A549 treated with ZK216348 at 1 μM for 4 hours (cell line): ENCODE measurements around the gene CHTOP. TPM values are rescaled to one million over a fixed set of nuclear protein-coding genes. Genes with fewer than 3 reads are reported as not detected.

Experiments
- total RNA-seq: library from RNA; stranded (reverse); fragments of 200-300 nt; extraction: Qiagen RNA extraction; gene quantifications from 5 replicates; pipeline ENCODE4 v1.2.3, GENCODE V29; 2022; ENCODE audit warnings: low read depth

CHTOP gene
- 66.8 to 83.3 TPM (median 79.6 TPM) in 5 replicates for total RNA-seq

GRCh38 chr1:153633754-153634665, at the start of gene CHTOP:
TSS of gene CHTOP (plus strand) at chr1:153634066. CDS start at chr1:153636589, 2,523 bp downstream.

GRCh38 chr1:153612755-153613331, 21.0 kb upstream of the CHTOP start, which contains the start of gene S100A16:
TSS of gene S100A16 (minus strand) at chr1:153613137. CDS start at chr1:153608151, 4,986 bp downstream.

GRCh38 chr1:153616144-153616916, 17.5 kb upstream of the CHTOP start, which contains the start of gene S100A14:
TSS of gene S100A14 (minus strand) at chr1:153616325. CDS start at chr1:153615858, 467 bp downstream.

GRCh38 chr1:153626904-153627714, 6.8 kb upstream of the CHTOP start, which contains the start of gene S100A13:
TSS of gene S100A13 (minus strand) at chr1:153627505. CDS start at chr1:153626472, 1,033 bp downstream.

GRCh38 chr1:153627715-153628626, 5.9 kb upstream of the CHTOP start, which contains the start of gene S100A1:
TSS of gene S100A1 (plus strand) at chr1:153628434. CDS start at chr1:153630522, 2,088 bp downstream.

GRCh38 chr1:153658400-153659174, 24.7 kb downstream of the CHTOP start, which contains the start of gene SNAPIN:
TSS of gene SNAPIN (plus strand) at chr1:153658703. CDS start at chr1:153658744, 41 bp downstream.

GRCh38 chr1:153670859-153671627, 37.2 kb downstream of the CHTOP start, which contains the start of gene ILF2:
TSS of gene ILF2 (minus strand) at chr1:153670993. CDS start at chr1:153670922, 71 bp downstream.

GRCh38 chr1:153678519-153679336, 44.9 kb downstream of the CHTOP start, which contains the start of gene NPR1:
TSS of gene NPR1 (plus strand) at chr1:153678688. CDS start at chr1:153679109, 421 bp downstream.

Other genes starting within 250 kb of the CHTOP start
- gene S100A8, start 243.0 kb upstream of the CHTOP start, total RNA-seq: not detected in 5 replicates
- gene S100A7A, start 217.5 kb upstream of the CHTOP start, total RNA-seq: not detected in 5 replicates
- not detected in 5 replicates for gene S100A7, start 173.4 kb upstream of the CHTOP start, total RNA-seq
- gene S100A6, start 98.1 kb upstream of the CHTOP start, total RNA-seq: 3,257 to 3,743 TPM (median 3,382 TPM) in 5 replicates
- 0.41 to 1.7 TPM (median 0.88 TPM) in 5 replicates for gene S100A5, start 93.1 kb upstream of the CHTOP start, total RNA-seq
- 1,529 to 1,824 TPM (median 1,687 TPM) in 5 replicates for gene S100A4, start 88.3 kb upstream of the CHTOP start, total RNA-seq
- gene S100A3, start 84.8 kb upstream of the CHTOP start, total RNA-seq: 86.7 to 117 TPM (median 103 TPM) in 5 replicates
- gene S100A2, start 68.2 kb upstream of the CHTOP start, total RNA-seq: 19.1 to 29.3 TPM (median 27.2 TPM) in 5 replicates
- gene S100A16, start 20.9 kb upstream of the CHTOP start, total RNA-seq: 374 to 526 TPM (median 478 TPM) in 5 replicates
- gene S100A14, start 17.7 kb upstream of the CHTOP start, total RNA-seq: 0.55 to 1.3 TPM (median 0.80 TPM) in 5 replicates
- gene S100A13, start 6.6 kb upstream of the CHTOP start, total RNA-seq: 158 to 174 TPM (median 170 TPM) in 5 replicates
- 0.55 to 0.96 TPM (median 0.83 TPM) in 3 of 5 replicates, not detected in the others for gene S100A1, start 5.6 kb upstream of the CHTOP start, total RNA-seq
- gene SNAPIN, start 24.6 kb downstream of the CHTOP start, total RNA-seq: 50.2 to 65.2 TPM (median 55.4 TPM) in 5 replicates
- 260 to 318 TPM (median 271 TPM) in 5 replicates for gene ILF2, start 36.9 kb downstream of the CHTOP start, total RNA-seq
- gene NPR1, start 44.6 kb downstream of the CHTOP start, total RNA-seq: 0.46 to 1.5 TPM (median 1.2 TPM) in 5 replicates
- 14.3 to 22.7 TPM (median 21.4 TPM) in 5 replicates for gene INTS3, start 94.0 kb downstream of the CHTOP start, total RNA-seq
- gene SLC27A3, start 141.3 kb downstream of the CHTOP start, total RNA-seq: 0.95 to 2.6 TPM (median 1.3 TPM) in 5 replicates